Keratinocyte (primary cell): ENCODE data around the gene IRF7. TPM values are rescaled to one million over a fixed set of nuclear protein-coding genes. Genes with fewer than 3 reads are reported as not detected.

ENCODE experiments used
- DNase-seq: peaks from one replicate; pipeline ENCODE4 v3.0.0-alpha.2; 2011; ENCODE audit warnings: low read depth, missing footprints, low spot score
- FAIRE-seq: peaks from 2 replicates; lab custom pipeline; 2011; peaks lifted over from hg19 to GRCh38; lab: Jason Lieb, UNC
- H2AFZ ChIP-seq: 2 replicates; pipeline ENCODE4 v1.6.0; 2012; ENCODE audit warnings: low read length, control low read depth, inconsistent platforms; ENCODE audit not compliant: control insufficient read depth
- H3K27ac ChIP-seq: 2 replicates; pipeline ENCODE4 v1.5.1; 2011; ENCODE audit warnings: low read length; ENCODE audit not compliant: control insufficient read depth, insufficient read depth
- H3K27me3 ChIP-seq: 3 replicates; pipeline ENCODE4 v1.6.0; 2011; ENCODE audit warnings: low read length; ENCODE audit not compliant: control insufficient read depth, insufficient read depth; ENCODE audit errors: extremely low read depth
- H3K36me3 ChIP-seq, 2 experiments: 2 replicates in 1 of 2; 3 replicates in 1 of 2; pipeline ENCODE4 v1.5.1; 2011; ENCODE audit warnings: low read length in 2 of 2, mild to moderate bottlenecking in 1 of 2; ENCODE audit not compliant: control insufficient read depth in 2 of 2, insufficient read depth in 2 of 2; ENCODE audit errors: extremely low read depth in 1 of 2
- H3K4me1 ChIP-seq: 3 replicates; pipeline ENCODE4 v1.5.1; 2011; ENCODE audit warnings: low read length; ENCODE audit not compliant: control insufficient read depth, insufficient read depth; ENCODE audit errors: extremely low read depth
- H3K4me2 ChIP-seq: 3 replicates; pipeline ENCODE4 v1.6.0; 2011; ENCODE audit warnings: low read depth, low read length; ENCODE audit not compliant: control insufficient read depth, insufficient read depth; ENCODE audit errors: extremely low read depth
- H3K4me3 ChIP-seq, 3 experiments: fragments of 200-600 bp in 1 of 3; sonication (generic) in 1 of 3; 2 replicates in 2 of 3; 3 replicates in 1 of 3; pipeline ENCODE4 v1.5.1; 2011 to 2016; ENCODE audit warnings: low read length in 3 of 3, mild to moderate bottlenecking in 3 of 3, control low read depth in 2 of 3, inconsistent platforms in 1 of 3, low read depth in 1 of 3, mixed read lengths in 1 of 3, mixed run types in 1 of 3, moderate library complexity in 1 of 3; ENCODE audit not compliant: control insufficient read depth in 2 of 3, insufficient read depth in 2 of 3; ENCODE audit errors: extremely low read depth in 1 of 3
- H3K79me2 ChIP-seq: 2 replicates; pipeline ENCODE4 v1.6.0; 2012; ENCODE audit warnings: low read length; ENCODE audit not compliant: control insufficient read depth, insufficient read depth
- H3K9ac ChIP-seq: 3 replicates; pipeline ENCODE4 v1.6.0; 2011; ENCODE audit warnings: low read length; ENCODE audit not compliant: control insufficient read depth, insufficient read depth; ENCODE audit errors: extremely low read depth
- H3K9me1 ChIP-seq: 3 replicates; pipeline ENCODE4 v1.6.0; 2011; ENCODE audit warnings: low read length; ENCODE audit not compliant: control insufficient read depth, insufficient read depth; ENCODE audit errors: extremely low read depth
- H3K9me3 ChIP-seq: 2 replicates; pipeline ENCODE4 v1.5.1; 2012; ENCODE audit warnings: low read depth, low read length; ENCODE audit not compliant: control insufficient read depth
- H4K20me1 ChIP-seq: 3 replicates; pipeline ENCODE4 v1.6.0; 2011; ENCODE audit warnings: low read length; ENCODE audit not compliant: control insufficient read depth, insufficient read depth; ENCODE audit errors: extremely low read depth
- CTCF ChIP-seq, 3 experiments: IDR thresholded peaks in 1 of 3; conservative IDR thresholded peaks in 1 of 3; optimal IDR thresholded peaks in 1 of 3; 2 replicates in 2 of 3; 3 replicates in 1 of 3; pipeline versions ENCODE3 to v1.5.1; 2011; ENCODE audit warnings: low read length in 3 of 3, mild to moderate bottlenecking in 3 of 3, moderate library complexity in 2 of 3, control low read depth in 1 of 3, inconsistent platforms in 1 of 3; ENCODE audit not compliant: insufficient read depth in 2 of 3; ENCODE audit errors: extremely low read depth in 1 of 3
- EZH2 ChIP-seq: IDR thresholded peaks from one replicate; pipeline ENCODE4 v1.6.1; 2012; ENCODE audit warnings: inconsistent platforms, mild to moderate bottlenecking, low read length, moderate library complexity
- dilution Hi-C: fragments of 300-500 bp; cut with MboI; formaldehyde crosslinking; loops from one replicate; pipeline ENCODE4 v1.7.0; 2020; ENCODE audit warnings: low sequenced_read_pairs; ENCODE audit not compliant: extremely low pct_ligation_motif_present
- polyA plus RNA-seq, 5 experiments: library from polyadenylated mRNA; depleted of rRNA in 3 of 5; stranded (reverse) in 3 of 5; stranded (forward) in 1 of 5; unstranded in 1 of 5; fragments of >200 nt; gene quantifications; 1 replicate in 1 of 5; 2 replicates in 3 of 5; 3 replicates in 1 of 5; pipeline versions ENCODE4 v1.2.1 to v1.2.3, GENCODE V29; 2011 to 2012; ENCODE audit warnings: missing spikeins in 2 of 5, low read depth in 1 of 5, low replicate concordance in 1 of 5

The IRF7 gene
- polyA plus RNA-seq, 1 donor (not counting 4 experiments of a cell fraction or from before 2014, with no cell fraction given): 7.1 TPM

GRCh38 chr11:657691-658126, 42.0 kb upstream of the IRF7 start:
- Histone ChIP-seq H3K9me1 (no peaks in the 10 kb centered on the region), H3K27me3 (no peaks in the 10 kb centered on the region), H3K4me3 (no peak overlapping the region), H3K36me3 (peaks cover 5% of the 10 kb centered on the region in 2 experiments), H3K9me3 (no peaks in the 10 kb centered on the region), H3K79me2 (peaks cover 2% of the 10 kb centered on the region), H4K20me1 (no peaks in the 10 kb centered on the region), H3K9ac (no peak overlapping the region), H3K4me2 (no peak overlapping the region), H2AFZ (no peak overlapping the region), H3K27ac (no peak overlapping the region), H3K4me1 (peaks cover 7% of the 10 kb centered on the region)
- dilution Hi-C loops: no loop called here
- DNase-seq (no peak), FAIRE-seq (no peak)
- TF ChIP-seq EZH2 (no peak), CTCF (optimal IDR thresholded peaks at IDR 0.05 in 1 of 3, IDR thresholded peaks at IDR 0.05 in 1 of 3, conservative IDR thresholded peaks at IDR 0.05 in 1 of 3; ENCODE audit: extremely low read depth in 1 of 3, insufficient read depth in 2 of 3, low read length in 3 of 3) (no peak)

- H3K4me2 ChIP-seq: no peak overlapping the region
These were observed 41.1 kb upstream of the IRF7 start for GRCh38 chr11:656866-657265.

More at GRCh38 chr11:656866-657265, 41.1 kb upstream of the IRF7 start:
- no peak for TF ChIP-seq CTCF (optimal IDR thresholded peaks at IDR 0.05 in 1 of 3, IDR thresholded peaks at IDR 0.05 in 1 of 3, conservative IDR thresholded peaks at IDR 0.05 in 1 of 3; ENCODE audit: extremely low read depth in 1 of 3, insufficient read depth in 2 of 3, low read length in 3 of 3)
- TF ChIP-seq EZH2: no peak
- Histone ChIP-seq H3K9me3 (no peaks in the 10 kb centered on the region), H3K27ac (no peak overlapping the region), H3K27me3 (no peaks in the 10 kb centered on the region), H2AFZ (no peak overlapping the region), H3K9me1 (no peaks in the 10 kb centered on the region), H3K79me2 (no peaks in the 10 kb centered on the region), H4K20me1 (no peaks in the 10 kb centered on the region), H3K4me1 (peaks cover 7% of the 10 kb centered on the region), H3K9ac (no peak overlapping the region), H3K4me3 (no peak overlapping the region), H3K36me3 (peaks cover 5% of the 10 kb centered on the region in 2 experiments)
- DNase-seq (no peak), FAIRE-seq (no peak)
- dilution Hi-C loops: no loop called here
